Panc1 (cell line): ENCODE results near the gene HLA-DQA2.

Source experiments
- CTCF ChIP-seq: fragments of 450-650 bp; IDR thresholded peaks from 2 replicates; pipeline ENCODE4 v1.5.1; 2017; ENCODE audit warnings: mild to moderate bottlenecking
- POLR2AphosphoS5 ChIP-seq: IDR thresholded peaks from 2 replicates; pipeline ENCODE4 v1.6.1; 2012; ENCODE audit warnings: mild to moderate bottlenecking, low read depth, low read length, moderate library complexity
- REST ChIP-seq, 2 experiments: IDR thresholded peaks; 2 replicates each; pipeline ENCODE4 v1.6.1; 2011 to 2012; ENCODE audit warnings: low read depth in 2 of 2, control low read depth in 1 of 2, low read length in 1 of 2, mild to moderate bottlenecking in 1 of 2, moderate library complexity in 1 of 2; ENCODE audit not compliant: insufficient read depth in 1 of 2
- SIN3A ChIP-seq: IDR thresholded peaks from 2 replicates; pipeline ENCODE4 v1.6.1; 2012; ENCODE audit warnings: low read depth, mild to moderate bottlenecking, low read length, moderate library complexity, borderline replicate concordance; ENCODE audit not compliant: insufficient read depth

- no peak for TF ChIP-seq CTCF
- no peak for TF ChIP-seq POLR2AphosphoS5
- no peak for TF ChIP-seq REST (IDR thresholded peaks at IDR 0.05; ENCODE audit: insufficient read depth in 1 of 2, low read depth in 2 of 2, low read length in 1 of 2)
- TF ChIP-seq SIN3A: no peak
Measured at GRCh38 chr6:32790306-32790705, 49.1 kb downstream of the HLA-DQA2 start.
